Endothelial cell of umbilical vein (primary cell): ENCODE data around the gene UPK3A. TPM values are rescaled to one million over a fixed set of nuclear protein-coding genes. Genes with fewer than 3 reads are reported as not detected.

ENCODE experiments used
- BruUV-seq: library from RNA; stranded (reverse); fragments of 400-500 nt; replicated peaks from 2 replicates; lab custom pipeline; 2021; lab: Mats Ljungman, UMichigan
- CTCF ChIA-PET: fragments of 300-600, 350-600 bp; sonication (Branson Sonifier 250); formaldehyde crosslinking; loops from one replicate; lab custom pipeline; 2021; ENCODE audit warnings: antibody characterized with exemption, inconsistent platforms; lab: Charles Lee
- POLR2A ChIA-PET: fragments of 300-600, 350-600 bp; sonication (Branson Sonifier 250); formaldehyde crosslinking; loops from one replicate; lab custom pipeline; 2021; ENCODE audit warnings: antibody characterized with exemption, inconsistent platforms; lab: Charles Lee
- DNase-seq: peaks from one replicate; pipeline ENCODE4 v3.0.0-alpha.2; 2011; ENCODE audit warnings: low read depth, low spot score
- FAIRE-seq: peaks from 2 replicates; lab custom pipeline; 2011; peaks lifted over from hg19 to GRCh38; lab: Jason Lieb, UNC
- H2AFZ ChIP-seq: 2 replicates; pipeline ENCODE4 v1.6.0; 2012; ENCODE audit warnings: low read depth, low read length, control low read depth, inconsistent platforms
- H3K27ac ChIP-seq: 2 replicates; pipeline ENCODE4 v1.5.1; 2011; ENCODE audit warnings: low read depth, mild to moderate bottlenecking, control low read depth, low read length, moderate library complexity; ENCODE audit not compliant: insufficient read depth
- H3K27me3 ChIP-seq, 2 experiments: 2 replicates each; pipeline versions ENCODE4 v1.6.0 to v1.6.1; 2011; ENCODE audit warnings: low read length in 2 of 2, mixed read lengths in 1 of 2; ENCODE audit not compliant: control insufficient read depth in 2 of 2, insufficient read depth in 2 of 2
- H3K36me3 ChIP-seq, 2 experiments: 2 replicates in 1 of 2; 3 replicates in 1 of 2; pipeline ENCODE4 v1.5.1; 2011; ENCODE audit warnings: low read length in 2 of 2, mild to moderate bottlenecking in 1 of 2, moderate library complexity in 1 of 2; ENCODE audit not compliant: control insufficient read depth in 2 of 2, insufficient read depth in 2 of 2; ENCODE audit errors: extremely low read depth in 1 of 2
- H3K4me1 ChIP-seq: 3 replicates; pipeline ENCODE4 v1.5.1; 2011; ENCODE audit warnings: mild to moderate bottlenecking, low read length; ENCODE audit not compliant: control insufficient read depth, insufficient read depth; ENCODE audit errors: extremely low read depth
- H3K4me2 ChIP-seq: 2 replicates; pipeline ENCODE4 v1.6.1; 2011; ENCODE audit warnings: low read length, control low read depth, mixed read lengths; ENCODE audit not compliant: insufficient read depth
- H3K4me3 ChIP-seq, 3 experiments: fragments of 200-600 bp in 1 of 3; sonication (generic), shearing (Covaris generic) in 1 of 3; replicated peaks in 1 of 3; 2 replicates each; pipeline ENCODE4 v1.5.1; 2011 to 2016; ENCODE audit warnings: control low read depth in 3 of 3, low read length in 3 of 3, mild to moderate bottlenecking in 2 of 3, inconsistent platforms in 1 of 3, low read depth in 1 of 3, moderate library complexity in 1 of 3; ENCODE audit not compliant: insufficient read depth in 1 of 3
- H3K79me2 ChIP-seq: 2 replicates; pipeline ENCODE4 v1.6.0; 2012; ENCODE audit warnings: low read length, inconsistent platforms; ENCODE audit not compliant: control insufficient read depth, insufficient read depth
- H3K9ac ChIP-seq: replicated peaks from 2 replicates; pipeline ENCODE3; 2011; ENCODE audit warnings: low read length, control low read depth; ENCODE audit not compliant: insufficient read depth; ENCODE audit errors: extremely low read depth
- H3K9me1 ChIP-seq: replicated peaks from 3 replicates; pipeline ENCODE4 v1.6.0; 2011; ENCODE audit warnings: mild to moderate bottlenecking, low read length; ENCODE audit not compliant: control insufficient read depth, insufficient read depth; ENCODE audit errors: extremely low read depth
- H3K9me3 ChIP-seq: replicated peaks from 2 replicates; pipeline ENCODE4 v1.5.1; 2012; ENCODE audit warnings: low read length, inconsistent platforms; ENCODE audit not compliant: control insufficient read depth, insufficient read depth
- H4K20me1 ChIP-seq: replicated peaks from 2 replicates; pipeline ENCODE3; 2011; ENCODE audit warnings: mild to moderate bottlenecking, low read length; ENCODE audit not compliant: control insufficient read depth, insufficient read depth; ENCODE audit errors: extremely low read depth
- EZH2 ChIP-seq: IDR thresholded peaks from 2 replicates; pipeline ENCODE4 v1.6.1; 2012; ENCODE audit warnings: borderline replicate concordance, low read depth, mild to moderate bottlenecking, moderate library complexity, low read length, inconsistent platforms; ENCODE audit not compliant: severe bottlenecking
- FOS ChIP-seq: IDR thresholded peaks from 2 replicates; pipeline ENCODE4 v1.6.1; 2011; ENCODE audit warnings: mild to moderate bottlenecking, low read length, moderate library complexity, borderline replicate concordance; ENCODE audit not compliant: insufficient read depth
- GATA2 ChIP-seq: IDR thresholded peaks from 2 replicates; pipeline ENCODE4 v1.7.0; 2011; ENCODE audit warnings: low read depth, mild to moderate bottlenecking, moderate library complexity, mixed read lengths, low read length; ENCODE audit not compliant: insufficient read length, insufficient read depth
- JUN ChIP-seq: IDR thresholded peaks from 2 replicates; pipeline ENCODE4 v1.6.1; 2011; ENCODE audit warnings: borderline replicate concordance, low read depth; ENCODE audit not compliant: insufficient read length, insufficient read depth
- MYC ChIP-seq: IDR thresholded peaks from one replicate; pipeline ENCODE4 v1.6.1; 2011; ENCODE audit warnings: mild to moderate bottlenecking, low read depth, low read length
- POLR2A ChIP-seq: IDR thresholded peaks from 2 replicates; pipeline ENCODE4 v1.6.1; 2012; ENCODE audit warnings: low read depth, mild to moderate bottlenecking, control low read depth, low read length
- POLR2AphosphoS5 ChIP-seq: IDR thresholded peaks from 2 replicates; pipeline ENCODE4 v1.6.1; 2012; ENCODE audit warnings: low read depth, mild to moderate bottlenecking, control low read depth, low read length, moderate library complexity; ENCODE audit not compliant: insufficient read depth
- dilution Hi-C: fragments of 300-500 bp; cut with MboI; formaldehyde crosslinking; loops from one replicate; pipeline ENCODE4 v1.15.0; 2019; ENCODE audit warnings: low sequenced_read_pairs; ENCODE audit not compliant: extremely low pct_ligation_motif_present
- intact Hi-C: fragments of 100-400 bp; cut with micrococcal nuclease; formaldehyde crosslinking; loops from one replicate; pipeline ENCODE4 v1.10.0; 2022
- polyA plus RNA-seq, 4 experiments: library from polyadenylated mRNA; depleted of rRNA in 3 of 4; stranded (reverse) in 3 of 4; unstranded in 1 of 4; fragments of >200 nt; gene quantifications; 2 replicates each; pipeline versions ENCODE4 v1.2.1 to v1.2.3, GENCODE V29; 2011 to 2012; ENCODE audit warnings: missing spikeins in 1 of 4
- total RNA-seq: library from RNA; stranded (reverse); gene quantifications from 2 replicates; pipeline ENCODE4 v1.2.3, GENCODE V29; 2021
- TF ChIP-seq, protein P1 (sequence below), 2 donors: IDR thresholded peaks; 1 replicate in 1 of 2; 2 replicates in 1 of 2; pipeline ENCODE4 v1.5.1; 2011; ENCODE audit warnings: low read length in 2 of 2, mild to moderate bottlenecking in 2 of 2, moderate library complexity in 2 of 2, control low read depth in 1 of 2, inconsistent platforms in 1 of 2, low read depth in 1 of 2; ENCODE audit not compliant: insufficient read depth in 1 of 2; ENCODE audit errors: extremely low read depth in 1 of 2
- TF ChIP-seq, protein P2 (sequence below): IDR thresholded peaks from 2 replicates; pipeline ENCODE4 v1.6.1; 2011; ENCODE audit not compliant: insufficient read depth, insufficient read length

The UPK3A gene
- total and polyA plus RNA-seq, 2 donors (not counting 3 experiments of a cell fraction or from before 2014, with no cell fraction given): not detected

DNA sequence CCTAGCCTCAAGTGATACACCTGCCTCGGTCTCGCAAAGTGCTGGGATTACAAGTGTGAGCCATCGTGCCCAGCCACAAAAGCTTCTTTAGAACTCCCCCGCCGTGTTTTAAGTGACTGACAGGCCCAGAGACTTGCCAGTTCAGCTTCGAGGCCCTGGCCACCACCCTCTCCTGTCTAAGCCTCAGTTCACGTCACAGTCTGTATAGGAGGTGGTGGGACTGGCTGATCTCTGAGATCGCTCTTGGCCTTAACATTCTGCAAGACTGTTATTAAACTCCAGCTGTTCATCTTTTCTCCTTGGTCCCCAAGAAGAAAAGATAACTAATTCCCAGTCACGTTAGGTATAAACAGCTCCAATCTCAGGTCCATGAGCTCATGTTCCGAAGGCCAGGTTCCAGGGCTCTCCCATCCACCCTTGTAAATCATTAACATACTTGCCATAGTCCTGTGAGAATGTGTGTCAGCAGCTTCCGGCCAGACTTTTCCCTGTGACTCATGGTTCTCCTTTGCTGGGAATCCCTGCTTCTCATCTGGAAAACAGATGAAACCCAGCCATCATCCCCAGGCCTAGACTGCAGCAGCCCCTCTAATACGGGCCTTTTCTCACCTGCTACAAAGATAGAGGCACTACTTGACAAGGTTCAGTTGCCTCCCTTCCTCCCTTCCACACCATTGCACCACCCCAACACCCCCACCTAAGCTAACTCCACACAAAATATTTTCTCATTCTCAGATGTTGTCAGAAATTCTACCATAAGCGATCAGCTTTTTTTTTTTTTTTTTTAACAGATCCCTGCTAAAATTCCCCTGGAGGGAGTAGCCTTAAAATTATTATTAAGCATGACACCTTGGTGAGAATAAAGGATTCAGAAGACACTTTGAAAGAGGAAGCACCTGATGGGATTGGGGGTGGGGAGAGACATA is 38.4 kb upstream of the UPK3A start:
- no peaks in the 10 kb centered on the region for H3K9me1 ChIP-seq
- no peak for TF ChIP-seq POLR2A
- TF ChIP-seq, protein P1, sequence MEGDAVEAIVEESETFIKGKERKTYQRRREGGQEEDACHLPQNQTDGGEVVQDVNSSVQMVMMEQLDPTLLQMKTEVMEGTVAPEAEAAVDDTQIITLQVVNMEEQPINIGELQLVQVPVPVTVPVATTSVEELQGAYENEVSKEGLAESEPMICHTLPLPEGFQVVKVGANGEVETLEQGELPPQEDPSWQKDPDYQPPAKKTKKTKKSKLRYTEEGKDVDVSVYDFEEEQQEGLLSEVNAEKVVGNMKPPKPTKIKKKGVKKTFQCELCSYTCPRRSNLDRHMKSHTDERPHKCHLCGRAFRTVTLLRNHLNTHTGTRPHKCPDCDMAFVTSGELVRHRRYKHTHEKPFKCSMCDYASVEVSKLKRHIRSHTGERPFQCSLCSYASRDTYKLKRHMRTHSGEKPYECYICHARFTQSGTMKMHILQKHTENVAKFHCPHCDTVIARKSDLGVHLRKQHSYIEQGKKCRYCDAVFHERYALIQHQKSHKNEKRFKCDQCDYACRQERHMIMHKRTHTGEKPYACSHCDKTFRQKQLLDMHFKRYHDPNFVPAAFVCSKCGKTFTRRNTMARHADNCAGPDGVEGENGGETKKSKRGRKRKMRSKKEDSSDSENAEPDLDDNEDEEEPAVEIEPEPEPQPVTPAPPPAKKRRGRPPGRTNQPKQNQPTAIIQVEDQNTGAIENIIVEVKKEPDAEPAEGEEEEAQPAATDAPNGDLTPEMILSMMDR (IDR thresholded peaks at IDR 0.05; ENCODE audit: extremely low read depth in 1 of 2, insufficient read depth in 1 of 2, low read depth in 1 of 2, low read length in 2 of 2): no peak
- TF ChIP-seq, protein P2, sequence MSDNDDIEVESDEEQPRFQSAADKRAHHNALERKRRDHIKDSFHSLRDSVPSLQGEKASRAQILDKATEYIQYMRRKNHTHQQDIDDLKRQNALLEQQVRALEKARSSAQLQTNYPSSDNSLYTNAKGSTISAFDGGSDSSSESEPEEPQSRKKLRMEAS: no peak
- peak; percentile 81 for TF ChIP-seq JUN
- TF ChIP-seq POLR2AphosphoS5: no peak
- no peak for TF ChIP-seq MYC
- TF ChIP-seq GATA2: no peak
- no peak for TF ChIP-seq EZH2
- peak; percentile 81 for TF ChIP-seq FOS
- ChIA-PET POLR2A (interaction anchor here (0.6 to 1.3 kb wide), 3 partner anchors 12 to 77 kb away, joined by 3 to 6 read pairs (median 3); no protein-coding TSS in a partner anchor), CTCF (interaction anchor here (0.7 to 1.6 kb wide), 14 partner anchors 9 to 426 kb away, joined by 3 to 10 read pairs (median 4); partner anchors contain the start of gene NUP50)
- dilution Hi-C loops (no loop called here), intact Hi-C loops (loop anchor here (2.0 kb wide), 1 partner anchor 16 kb away; no protein-coding TSS in a partner anchor)
- BruUV-seq: no TSS peak
- peak overlapping the region; percentile 77 for H3K27ac ChIP-seq
- H3K27me3 ChIP-seq: no peaks in the 10 kb centered on the region
- H2AFZ ChIP-seq: peak overlapping the region; percentile 69
- H3K79me2 ChIP-seq: no peaks in the 10 kb centered on the region
- H3K36me3 ChIP-seq: no peaks in the 10 kb centered on the region
- H3K9me3 ChIP-seq: no peaks in the 10 kb centered on the region
- peak overlapping the region; percentile 8 for H3K9ac ChIP-seq
- FAIRE-seq (peak; percentile 98), DNase-seq (peak; percentile 91)
- no peak overlapping the region for H3K4me3 ChIP-seq
- peaks cover 14% of the 10 kb centered on the region for H3K4me1 ChIP-seq
- peak overlapping the region; percentile 1 for H3K4me2 ChIP-seq
- no peaks in the 10 kb centered on the region for H4K20me1 ChIP-seq
